OCI-M2 (cell line): Measurements from ENCODE around the gene VAV2.

Source experiments
- DNase-seq: peaks from one replicate; lab custom pipeline; 2025; ENCODE audit not compliant: unreplicated experiment; lab: John Stamatoyannopoulos, UW

VAV2 gene

DNA sequence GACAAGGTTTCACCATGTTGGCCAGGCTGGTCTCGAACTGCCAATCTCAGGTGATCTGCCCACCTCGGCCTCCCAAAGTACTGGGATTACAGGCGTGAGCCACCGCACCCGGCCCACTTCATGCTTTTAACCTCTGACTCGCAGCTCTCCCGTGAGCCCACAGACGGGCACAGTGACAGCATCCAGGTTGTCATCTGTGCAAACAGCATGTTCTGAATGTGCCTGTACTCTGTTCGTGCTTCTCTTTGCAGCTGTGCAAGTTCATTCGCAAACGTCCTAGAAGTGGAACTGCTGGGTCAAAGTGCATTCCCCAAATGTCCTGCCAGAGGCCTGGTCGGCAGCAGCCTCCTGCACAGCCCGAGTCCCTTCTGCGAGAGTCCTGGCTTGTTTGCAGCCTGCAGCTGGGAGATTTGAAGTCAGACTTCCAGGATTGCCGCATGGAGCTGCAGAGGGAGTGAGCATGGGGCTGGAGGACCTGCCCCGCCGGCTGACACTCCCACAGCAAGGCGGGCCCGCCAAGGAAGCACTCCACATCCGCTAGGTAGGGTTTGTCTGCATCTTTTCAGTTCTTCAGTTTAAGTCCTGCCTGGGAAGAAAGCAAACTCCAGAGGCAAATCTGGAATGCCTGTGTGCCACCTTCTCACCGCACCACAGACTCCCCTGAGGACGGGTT, 36.6 kb upstream of the VAV2 start:
- no peak for DNase-seq

DNA sequence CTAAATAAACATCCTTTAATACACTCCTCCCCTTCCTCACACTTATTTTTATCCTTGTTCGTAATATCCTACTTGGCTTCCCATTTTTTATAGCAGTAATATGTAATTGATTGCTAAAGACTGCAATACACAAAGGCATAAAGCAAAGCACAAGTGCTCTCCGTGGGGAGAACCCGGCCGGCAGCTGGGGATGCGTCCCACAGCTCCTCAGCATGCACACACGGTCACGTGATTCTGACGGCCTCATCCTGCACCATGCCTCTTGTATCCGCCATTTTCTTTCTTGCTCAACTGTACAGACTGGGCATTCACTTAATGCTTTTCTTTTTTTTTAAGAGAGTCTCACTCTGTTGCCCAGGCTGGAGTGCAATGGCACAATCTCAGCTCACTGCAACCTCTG, 36.0 kb upstream of the VAV2 start:
- DNase-seq, result no peak

DNA sequence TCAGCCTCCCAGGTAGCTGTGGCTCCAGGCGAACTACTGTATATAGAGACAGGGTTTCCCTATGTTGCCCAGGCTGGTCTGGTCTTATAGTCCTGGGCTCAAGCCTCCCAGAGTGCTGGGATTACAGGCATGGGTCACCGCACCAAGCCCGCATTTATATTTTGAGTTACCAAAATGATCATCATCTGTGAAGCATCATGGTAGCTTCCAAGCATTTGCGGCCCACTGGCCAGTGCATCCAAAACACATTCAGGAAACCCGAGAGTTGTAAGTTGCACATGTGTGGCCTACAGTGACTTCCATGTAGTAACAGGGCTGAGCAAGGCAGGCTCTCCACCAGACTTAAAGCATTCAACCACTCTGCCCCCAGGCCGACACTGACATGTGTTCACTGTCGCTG, 35.4 kb upstream of the VAV2 start:
- DNase-seq, result no peak

DNA sequence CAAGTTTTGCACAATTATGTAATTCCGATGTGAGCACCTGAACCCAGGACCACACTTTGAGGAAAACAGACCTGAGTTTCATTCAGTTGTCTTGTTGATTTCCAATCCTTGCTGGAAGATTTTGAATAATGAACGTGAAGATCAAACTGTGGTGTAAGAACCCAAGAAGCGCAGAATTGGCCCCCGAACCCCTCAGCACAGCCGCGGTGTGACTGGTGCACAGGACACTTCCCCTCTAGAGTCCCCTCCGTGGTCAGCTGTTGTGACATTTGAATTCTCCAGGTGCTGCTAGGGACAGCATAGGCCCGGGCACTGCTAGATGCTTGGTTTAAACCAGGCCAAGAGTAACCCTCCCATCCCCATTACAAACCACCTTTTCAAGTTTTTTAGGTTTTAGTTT, 34.9 kb upstream of the VAV2 start:
- DNase-seq, result no peak

- DNase-seq, result no peak
These were observed 34.5 kb upstream of the VAV2 start for GRCh38 chr9:134026581-134026980.

GRCh38 chr9:134025606-134026541, 33.8 kb upstream of the VAV2 start:
- no peak for DNase-seq

DNA sequence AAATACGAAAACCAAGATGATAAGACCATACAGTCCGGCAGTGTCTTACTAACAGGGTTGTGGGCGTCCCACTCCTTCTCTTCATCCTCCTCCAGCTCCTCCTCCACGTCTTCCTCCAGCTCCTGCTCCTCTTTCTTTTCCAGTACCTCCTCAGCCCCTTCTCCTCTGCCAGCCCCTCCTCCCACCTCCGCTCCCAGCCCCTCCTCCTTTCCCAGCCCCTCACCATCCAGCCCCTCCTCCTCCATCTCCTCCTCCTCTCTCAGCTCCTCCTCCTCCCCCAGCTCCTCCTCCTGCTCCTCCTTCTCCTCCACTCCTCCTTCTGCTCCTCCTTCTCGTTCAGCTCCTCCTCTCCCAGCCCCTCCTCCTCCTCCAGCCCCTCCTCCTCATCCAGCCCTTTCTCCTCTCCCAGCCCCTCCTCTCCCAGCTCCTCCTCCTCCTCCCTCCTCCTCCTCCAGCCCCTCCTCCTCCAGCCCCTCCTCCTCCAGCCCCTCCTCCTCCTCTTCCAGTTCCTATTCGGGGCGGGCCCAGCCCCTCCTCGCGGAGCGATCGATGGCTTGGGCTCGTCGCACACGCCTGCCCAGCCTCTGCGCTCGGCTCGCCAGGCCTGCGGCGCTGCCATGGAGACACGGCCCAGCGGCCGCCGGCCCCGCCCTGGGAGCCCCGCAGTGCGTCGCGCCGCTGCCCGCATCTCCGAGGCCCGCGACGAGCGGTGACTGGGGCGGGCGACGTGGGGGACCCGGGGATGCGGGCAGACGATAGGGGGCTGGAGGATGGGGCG, 32.9 kb upstream of the VAV2 start, which contains the start of gene BRD3OS:
Gene BRD3OS (plus strand): TSS at position 654 of the 778 bp plus-strand sequence. CDS start 1,267 bp downstream, outside the sequence.
- DNase-seq, result peak; percentile 40

GRCh38 chr9:134024214-134024792, 32.2 kb upstream of the VAV2 start:
- DNase-seq, result no peak

DNA sequence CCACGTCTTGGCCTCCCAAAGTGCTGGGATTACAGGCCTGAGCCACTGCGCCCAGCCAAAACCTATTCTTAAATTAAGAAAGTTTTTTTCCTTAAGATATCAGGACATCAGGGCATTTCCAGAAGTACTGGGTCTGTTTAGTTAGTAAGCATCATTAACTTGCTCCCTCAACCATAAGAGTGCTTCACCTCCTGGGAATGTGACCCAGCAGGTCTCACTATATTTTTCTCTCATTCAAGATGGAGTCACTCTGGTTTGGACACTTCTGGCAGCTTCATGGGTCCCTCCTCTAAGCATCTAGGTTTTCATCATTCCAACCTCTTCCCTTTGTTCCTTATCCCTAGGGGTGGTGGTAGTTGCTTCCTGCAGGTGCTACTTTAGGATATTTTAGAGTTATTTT, 22.8 kb upstream of the VAV2 start:
- DNase-seq, result no peak

GRCh38 chr9:134011401-134011800, 19.3 kb upstream of the VAV2 start:
- no peak for DNase-seq

DNA sequence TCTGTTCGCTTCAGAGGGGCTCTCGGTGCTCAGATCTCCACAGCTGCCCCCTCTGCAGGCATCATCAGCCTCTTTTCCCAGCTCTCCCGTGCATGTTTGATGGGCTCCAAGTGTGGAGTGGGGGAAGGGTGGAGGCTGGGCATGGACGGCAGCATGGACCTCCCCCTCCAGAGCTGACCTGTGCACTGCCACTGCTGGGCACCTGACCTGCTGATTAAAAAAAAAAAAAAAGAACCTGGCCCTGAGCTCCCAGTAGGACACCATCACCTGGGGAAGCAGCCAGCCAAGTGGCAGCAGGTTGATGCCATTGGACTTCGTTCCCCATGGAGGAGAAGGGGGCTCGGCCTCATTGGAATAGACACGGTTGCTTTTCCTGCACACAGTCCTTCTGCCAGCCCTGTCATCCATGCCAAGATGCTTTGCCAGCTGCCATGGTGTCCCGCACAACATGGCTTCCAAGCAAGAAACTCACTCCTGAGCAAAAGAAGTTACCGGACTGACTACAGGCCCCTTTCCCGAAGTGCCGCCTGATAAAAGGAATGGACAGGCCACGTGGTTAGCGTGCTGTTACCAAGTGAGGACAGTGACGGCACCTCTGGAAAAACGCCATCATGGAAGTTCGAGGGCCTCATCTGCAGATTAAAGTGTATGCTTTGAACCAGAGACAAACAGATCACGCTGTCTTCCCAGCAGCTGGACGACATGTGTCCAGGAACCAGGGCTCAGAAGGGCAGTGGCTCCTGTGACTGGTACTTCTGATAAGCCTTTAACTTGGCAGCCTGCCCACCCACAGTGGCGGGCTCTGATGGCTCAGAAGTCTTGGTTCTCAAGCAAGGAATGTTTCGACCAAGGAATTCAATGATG, 18.4 kb upstream of the VAV2 start:
- no peak for DNase-seq

DNA sequence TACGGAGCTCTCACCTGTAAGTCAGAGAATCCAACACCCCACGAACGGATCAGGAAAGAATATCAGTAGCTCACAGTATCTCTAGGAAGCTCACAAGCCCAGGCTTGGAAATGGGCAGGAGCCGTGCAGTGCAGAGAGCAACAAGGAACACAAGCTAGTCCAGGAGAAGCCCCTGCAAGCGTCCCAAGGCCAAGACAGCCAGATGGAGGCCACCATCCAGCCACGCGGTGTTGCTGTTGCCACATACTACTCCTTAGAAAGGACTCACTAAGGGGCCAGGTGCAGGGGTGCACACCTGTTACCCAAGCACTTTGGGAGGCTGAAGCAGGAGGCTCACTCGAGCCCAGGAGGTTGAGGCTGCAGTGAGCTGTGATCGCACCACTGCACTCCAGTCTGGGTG, 15.4 kb upstream of the VAV2 start:
- DNase-seq, result no peak

- DNase-seq, result no peak
These were observed 15.0 kb upstream of the VAV2 start for GRCh38 chr9:134007150-134007549.

GRCh38 chr9:134005381-134005780, 13.3 kb upstream of the VAV2 start:
- no peak for DNase-seq

GRCh38 chr9:134004881-134005280, 12.8 kb upstream of the VAV2 start:
- DNase-seq, result no peak

DNA sequence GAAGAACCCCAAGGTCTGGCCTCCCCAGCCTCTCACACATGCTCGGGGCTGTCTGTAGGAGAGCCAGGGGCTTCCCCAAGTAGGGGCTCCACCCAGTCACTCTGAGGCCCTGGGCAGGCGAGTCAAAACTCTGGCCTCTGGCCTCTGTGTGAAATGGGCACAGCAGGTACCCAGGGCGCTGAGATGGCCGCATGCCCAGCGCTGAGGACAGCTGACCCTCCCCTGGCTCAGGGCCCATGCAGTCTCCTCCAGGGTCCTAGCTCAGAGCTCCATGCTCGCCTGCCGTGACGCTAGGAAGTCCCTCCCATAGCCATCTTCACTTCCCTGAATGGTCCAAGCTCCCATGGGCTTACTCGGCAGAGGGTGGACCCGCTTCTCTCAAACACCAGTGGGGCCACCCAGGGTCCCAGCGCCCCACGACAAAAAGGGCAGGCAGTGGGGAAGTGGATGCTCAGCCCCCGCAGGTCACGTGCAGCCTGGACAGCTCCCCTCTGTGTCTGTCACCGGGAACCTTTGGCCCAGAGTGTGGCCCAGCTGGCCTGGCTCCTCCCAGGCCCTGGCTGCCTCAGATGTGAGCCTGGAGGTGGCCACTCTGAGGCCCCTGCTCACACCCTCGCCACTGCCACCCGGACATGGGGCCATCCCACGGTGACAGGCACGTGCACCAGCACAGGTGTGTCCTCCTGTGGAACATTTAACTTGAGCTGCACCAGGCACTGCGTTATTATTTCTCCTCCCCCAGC, 12.2 kb upstream of the VAV2 start:
- DNase-seq, result no peak

- DNase-seq, result no peak
These were observed 11.1 kb upstream of the VAV2 start for GRCh38 chr9:134003237-134003636.

GRCh38 chr9:134002796-134003195, 10.7 kb upstream of the VAV2 start:
- DNase-seq, result no peak

- no peak for DNase-seq
These were observed 7.7 kb upstream of the VAV2 start for GRCh38 chr9:133999851-134000265.
